Ovary (tissue), 10 donors: Measurements from ENCODE around the gene KCNK13. TPM values are rescaled to one million over a fixed set of nuclear protein-coding genes. Genes with fewer than 3 reads are reported as not detected.
A peak's percentile ranks its signal among the peaks of the same experiment; 100 is the strongest.

Experiments used
- DNase-seq, 5 donors: peaks; one replicate each; pipeline ENCODE4 v3.0.0-alpha.2; 2019 to 2020
- H3K27ac ChIP-seq, 2 donors: fragments of 200-600 bp; one replicate each; pipeline versions ENCODE4 v1.5.1 to v1.8.0; 2019 to 2022
- H3K27me3 ChIP-seq: fragments of 200-600 bp; one replicate; pipeline ENCODE4 v1.8.0; 2022
- H3K36me3 ChIP-seq: fragments of 200-600 bp; sonication (generic); one replicate; pipeline ENCODE4 v1.5.1; 2019
- H3K4me1 ChIP-seq: one replicate; pipeline ENCODE4 v1.8.1; 2013; ENCODE audit warnings: mild to moderate bottlenecking, moderate library complexity; ENCODE audit not compliant: insufficient read depth
- H3K4me3 ChIP-seq: fragments of 200-600 bp; sonication (generic); one replicate; pipeline ENCODE4 v1.5.1; 2017
- H3K9me3 ChIP-seq, 2 donors: fragments of 200-600 bp in 1 of 2; sonication (generic) in 1 of 2; one replicate each; pipeline versions ENCODE4 v1.5.1 to v1.8.1; 2013 to 2019; ENCODE audit warnings: mild to moderate bottlenecking in 1 of 2, moderate library complexity in 1 of 2
- CTCF ChIP-seq, 3 donors: fragments of 450-650 bp in 2 of 3; fragments of 200-600 bp in 1 of 3; IDR thresholded peaks; one replicate each; pipeline versions ENCODE4 v1.5.1 to v1.8.0; 2016 to 2022; ENCODE audit warnings: antibody characterized with exemption in 3 of 3, mild to moderate bottlenecking in 1 of 3
- EP300 ChIP-seq: sonication (generic); formaldehyde crosslinking; IDR thresholded peaks from one replicate; pipeline ENCODE4 v1.6.1; 2017; ENCODE audit warnings: antibody characterized with exemption
- POLR2A ChIP-seq: fragments of 450-650 bp; IDR thresholded peaks from one replicate; pipeline ENCODE4 v1.6.1; 2017; ENCODE audit warnings: antibody characterized with exemption, mild to moderate bottlenecking, moderate library complexity
- WGBS, 3 donors: extraction: QIAGEN DNeasy Blood & Tissue Kit in 1 of 3; methylation state at CpG; one replicate each; pipeline versions ENCODE4 v1.1.5 to v1.1.7; 2013 to 2017; 5-methylcytosine and 5-hydroxymethylcytosine counted together
- intact Hi-C, 4 donors: fragments of 100-400 bp; cut with DNase I; formaldehyde crosslinking; loops; one replicate each; pipeline versions ENCODE4 v1.11.0 to v1.15.1; 2022 to 2023
- long read RNA-seq, 3 donors: library from polyadenylated mRNA in 2 of 3; unstranded in 2 of 3; transcript quantifications; one replicate each; pipeline ENCODE4 v2.0.0 and lab custom pipeline, GENCODE V29; 2021 to 2026
- polyA plus RNA-seq, 2 donors: library from polyadenylated mRNA; stranded (reverse); fragments of 200-250 nt in 1 of 2; fragments of 350-450 nt in 1 of 2; fragmentation: Illumina TruSeq in 1 of 2; extraction: RNeasy Lipid Tissue Mini Kit (QIAGEN cat#74804) in 1 of 2; gene quantifications; one replicate each; pipeline ENCODE4 v1.2.3, GENCODE V29; 2013 to 2014
- total RNA-seq, 7 donors: library from RNA; depleted of rRNA in 2 of 7; stranded (reverse); fragments of >200 nt in 2 of 7; fragmentation: NEBNext Ultra II Directional in 3 of 7; extraction: Animal tissue kit (Norgen Biotek cat#: 25700) in 3 of 7; gene quantifications; one replicate each; pipeline versions ENCODE4 v1.1.0 to v1.2.4, GENCODE V29; 2016 to 2023
- donor health status: DM: no; HTN: no; CAD: no; lungs with moderate emphysema.
- donor health status: DM: no; HTN: no; CAD: no.
- donor health status: Bipolar disorder and iron deficiency.
- donor health status: DM: yes; HTN: yes; CAD: no.
- donor health status: DM: no; HTN: no; CAD: no.
- donor health status: DM: yes; HTN: yes; CAD: no.

The KCNK13 gene
- total RNA-seq (under 1 TPM in 5 of 7 donors, not detected in 2; 0.18 to 0.80 (median 0.28) TPM), polyA plus RNA-seq (under 1 TPM; 0.13 to 0.40 TPM)
- long read RNA-seq, donor 1 = 0 reads
- long read RNA-seq, donor 2, partial matches to known transcripts = 0 of 1 reads
- long read RNA-seq, donor 2, other reads (novel, unspliced or antisense) = 0 of 1 reads
- long read RNA-seq, donor 3, partial matches to known transcripts = 0 of 1 reads
- long read RNA-seq, donor 3, other reads (novel, unspliced or antisense) = 0 of 1 reads

- Histone ChIP-seq H3K36me3 (no peaks in the 10 kb centered on the region), H3K27me3 (no peaks in the 10 kb centered on the region), H3K9me3 (no peaks in the 10 kb centered on the region), H3K4me3 (peak within 1 kb of the TSS; percentile 22), H3K27ac (no peak within 1 kb of the TSS), H3K4me1 (peaks cover 14% of the 10 kb centered on the region)
- no peak for DNase-seq
- no peak for TF ChIP-seq POLR2A
- no peak for TF ChIP-seq EP300
- TF ChIP-seq CTCF (IDR thresholded peaks at IDR 0.05) = no peak
- intact Hi-C loops = no loop called here
- 0 to 1% (median 0%) methylated on average over 36 to 52 of the region's 52 CpGs for WGBS, 3 donors
Observed at GRCh38 chr14:90061685-90062126, at the start of gene KCNK13. TSS of gene KCNK13 (plus strand) at chr14:90061994. CDS start at chr14:90062206, 212 bp downstream.

- no peak overlapping the region for H3K27ac ChIP-seq
- intact Hi-C loops = no loop called here
- no peaks in the 10 kb centered on the region for H3K4me1 ChIP-seq
- no peak for DNase-seq
- H3K27me3 ChIP-seq = no peaks in the 10 kb centered on the region
- whole genome bisulfite sequencing, 3 donors = 44 to 67% (median 56%) methylated on average over 4 of the region's 4 CpGs
- TF ChIP-seq EP300 (no peak), POLR2A (no peak), CTCF (IDR thresholded peaks at IDR 0.05) (no peak)
- H3K36me3 ChIP-seq = no peaks in the 10 kb centered on the region
- no peak overlapping the region for H3K4me3 ChIP-seq
- no peaks in the 10 kb centered on the region for H3K9me3 ChIP-seq
Observed at GRCh38 chr14:90017371-90017770, 44.4 kb upstream of the KCNK13 start.

GRCh38 chr14:90019824-90020523 lies 41.8 kb upstream of the KCNK13 start:
- H3K36me3 ChIP-seq = no peaks in the 10 kb centered on the region
- no peaks in the 10 kb centered on the region for H3K4me1 ChIP-seq
- no peaks in the 10 kb centered on the region for H3K9me3 ChIP-seq
- intact Hi-C loops = no loop called here
- H3K4me3 ChIP-seq = no peak overlapping the region
- TF ChIP-seq EP300 (no peak), CTCF (IDR thresholded peaks at IDR 0.05) (no peak), POLR2A (no peak)
- no peaks in the 10 kb centered on the region for H3K27me3 ChIP-seq
- H3K27ac ChIP-seq = no peak overlapping the region
- 86 to 91% (median 88%) methylated on average over 11 of the region's 11 CpGs for WGBS, 3 donors
- DNase-seq = no peak

- Histone ChIP-seq H3K27me3 (no peaks in the 10 kb centered on the region), H3K9me3 (no peaks in the 10 kb centered on the region), H3K27ac (no peak overlapping the region), H3K36me3 (no peaks in the 10 kb centered on the region), H3K4me3 (no peak overlapping the region), H3K4me1 (no peaks in the 10 kb centered on the region)
- DNase-seq = no peak
- no peak for TF ChIP-seq POLR2A
- TF ChIP-seq EP300 = no peak
- TF ChIP-seq CTCF (IDR thresholded peaks at IDR 0.05) = no peak
- intact Hi-C loops = no loop called here
- WGBS, 3 donors = 43 to 57% (median 50%) methylated on average over 7 of the region's 7 CpGs
Observed at GRCh38 chr14:90023176-90023896, 38.5 kb upstream of the KCNK13 start.
